DND-41 (cell line): ENCODE data around the gene SCGB3A1.

Experiments
- ATAC-seq: fragments of 200-7000 bp; cut with Tn5 transposase; 3 replicates; pipeline ENCODE4 v1.9.1; 2021; ENCODE audit warnings: low read depth; ENCODE audit not compliant: insufficient read depth
- DNase-seq: peaks from one replicate; pipeline ENCODE4 v3.0.0-alpha.2; 2020
- H2AFZ ChIP-seq: 2 replicates; pipeline ENCODE4 v1.6.0; 2012; ENCODE audit warnings: low read depth, low read length
- H3K27ac ChIP-seq: 2 replicates; pipeline ENCODE4 v1.5.1; 2012; ENCODE audit warnings: low read length, inconsistent platforms
- H3K27me3 ChIP-seq: fragments of 200-600 bp; sonication (generic); 2 replicates; pipeline ENCODE4 v1.6.0; 2012; ENCODE audit warnings: low read length, mild to moderate bottlenecking, inconsistent platforms; ENCODE audit not compliant: insufficient read depth, poor library complexity
- H3K36me3 ChIP-seq: 2 replicates; pipeline ENCODE4 v1.5.1; 2012; ENCODE audit warnings: low read length, inconsistent platforms; ENCODE audit not compliant: insufficient read depth
- H3K4me1 ChIP-seq: 2 replicates; pipeline ENCODE4 v1.5.1; 2012; ENCODE audit warnings: mild to moderate bottlenecking, low read length; ENCODE audit not compliant: insufficient read depth
- H3K4me2 ChIP-seq: 2 replicates; pipeline ENCODE4 v1.6.0; 2012; ENCODE audit warnings: mild to moderate bottlenecking, moderate library complexity, low read length, inconsistent platforms; ENCODE audit not compliant: insufficient read depth
- H3K4me3 ChIP-seq, 2 experiments: fragments of 200-600 bp in 1 of 2; shearing (Covaris generic) in 1 of 2; 2 replicates each; pipeline ENCODE4 v1.5.1; 2012 to 2016; ENCODE audit warnings: inconsistent platforms in 2 of 2, low read length in 2 of 2, mild to moderate bottlenecking in 2 of 2, low read depth in 1 of 2, moderate library complexity in 1 of 2
- H3K79me2 ChIP-seq: 2 replicates; pipeline ENCODE4 v1.6.0; 2012; ENCODE audit warnings: low read length, inconsistent platforms; ENCODE audit not compliant: insufficient read depth
- H3K9ac ChIP-seq: 2 replicates; pipeline ENCODE4 v1.6.0; 2012; ENCODE audit warnings: low read depth, mild to moderate bottlenecking, inconsistent platforms, low read length, moderate library complexity
- H3K9me3 ChIP-seq: 2 replicates; pipeline ENCODE4 v1.5.1; 2012; ENCODE audit warnings: low read length, moderate library complexity, mild to moderate bottlenecking, inconsistent platforms; ENCODE audit not compliant: insufficient read depth, severe bottlenecking
- H4K20me1 ChIP-seq: 2 replicates; pipeline ENCODE4 v1.6.0; 2012; ENCODE audit warnings: low read length; ENCODE audit not compliant: insufficient read depth
- EZH2 ChIP-seq: IDR thresholded peaks from 3 replicates; pipeline ENCODE4 v1.6.1; 2012; ENCODE audit warnings: borderline replicate concordance, low read depth, mild to moderate bottlenecking, moderate library complexity, low read length, inconsistent platforms; ENCODE audit not compliant: severe bottlenecking
- TF ChIP-seq, protein P1 (sequence below): IDR thresholded peaks from 2 replicates; pipeline ENCODE4 v1.5.1; 2012; ENCODE audit warnings: borderline replicate concordance, low read length, moderate library complexity, mild to moderate bottlenecking; ENCODE audit not compliant: poor library complexity, severe bottlenecking; ENCODE audit errors: extremely low read depth

SCGB3A1 gene

DNA sequence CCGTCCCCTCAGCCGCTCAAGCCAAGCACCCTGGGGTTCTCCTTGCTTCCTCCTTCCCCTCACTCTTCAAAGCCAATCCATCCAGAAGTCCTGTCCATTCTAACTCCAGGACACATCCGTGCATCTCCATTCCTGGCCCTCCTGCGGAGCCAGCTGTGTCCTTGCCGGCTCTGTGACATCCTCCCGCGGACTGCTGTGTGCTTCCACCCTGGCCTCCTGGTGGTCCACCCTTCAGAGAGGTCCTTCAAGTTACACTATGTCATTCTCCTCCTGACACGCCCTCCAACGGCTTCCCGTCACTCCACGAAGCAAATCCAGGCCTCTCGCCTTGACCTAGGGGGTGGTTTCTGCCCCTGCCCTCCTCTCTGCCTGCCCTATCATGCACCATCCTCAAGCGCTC lies 13.0 kb upstream of the SCGB3A1 start:
- H3K36me3 ChIP-seq = no peaks in the 10 kb centered on the region
- ATAC-seq (no peak), DNase-seq (no peak)
- no peaks in the 10 kb centered on the region for H3K79me2 ChIP-seq
- H3K4me3 ChIP-seq = no peak overlapping the region
- no peak overlapping the region for H3K4me2 ChIP-seq
- no peak overlapping the region for H2AFZ ChIP-seq
- no peak overlapping the region for H3K9ac ChIP-seq
- H3K27me3 ChIP-seq = no peaks in the 10 kb centered on the region
- H3K27ac ChIP-seq = no peak overlapping the region
- no peaks in the 10 kb centered on the region for H3K4me1 ChIP-seq
- no peaks in the 10 kb centered on the region for H4K20me1 ChIP-seq
- TF ChIP-seq, protein P1, sequence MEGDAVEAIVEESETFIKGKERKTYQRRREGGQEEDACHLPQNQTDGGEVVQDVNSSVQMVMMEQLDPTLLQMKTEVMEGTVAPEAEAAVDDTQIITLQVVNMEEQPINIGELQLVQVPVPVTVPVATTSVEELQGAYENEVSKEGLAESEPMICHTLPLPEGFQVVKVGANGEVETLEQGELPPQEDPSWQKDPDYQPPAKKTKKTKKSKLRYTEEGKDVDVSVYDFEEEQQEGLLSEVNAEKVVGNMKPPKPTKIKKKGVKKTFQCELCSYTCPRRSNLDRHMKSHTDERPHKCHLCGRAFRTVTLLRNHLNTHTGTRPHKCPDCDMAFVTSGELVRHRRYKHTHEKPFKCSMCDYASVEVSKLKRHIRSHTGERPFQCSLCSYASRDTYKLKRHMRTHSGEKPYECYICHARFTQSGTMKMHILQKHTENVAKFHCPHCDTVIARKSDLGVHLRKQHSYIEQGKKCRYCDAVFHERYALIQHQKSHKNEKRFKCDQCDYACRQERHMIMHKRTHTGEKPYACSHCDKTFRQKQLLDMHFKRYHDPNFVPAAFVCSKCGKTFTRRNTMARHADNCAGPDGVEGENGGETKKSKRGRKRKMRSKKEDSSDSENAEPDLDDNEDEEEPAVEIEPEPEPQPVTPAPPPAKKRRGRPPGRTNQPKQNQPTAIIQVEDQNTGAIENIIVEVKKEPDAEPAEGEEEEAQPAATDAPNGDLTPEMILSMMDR = no peak
- no peak for TF ChIP-seq EZH2
- no peaks in the 10 kb centered on the region for H3K9me3 ChIP-seq

DNA sequence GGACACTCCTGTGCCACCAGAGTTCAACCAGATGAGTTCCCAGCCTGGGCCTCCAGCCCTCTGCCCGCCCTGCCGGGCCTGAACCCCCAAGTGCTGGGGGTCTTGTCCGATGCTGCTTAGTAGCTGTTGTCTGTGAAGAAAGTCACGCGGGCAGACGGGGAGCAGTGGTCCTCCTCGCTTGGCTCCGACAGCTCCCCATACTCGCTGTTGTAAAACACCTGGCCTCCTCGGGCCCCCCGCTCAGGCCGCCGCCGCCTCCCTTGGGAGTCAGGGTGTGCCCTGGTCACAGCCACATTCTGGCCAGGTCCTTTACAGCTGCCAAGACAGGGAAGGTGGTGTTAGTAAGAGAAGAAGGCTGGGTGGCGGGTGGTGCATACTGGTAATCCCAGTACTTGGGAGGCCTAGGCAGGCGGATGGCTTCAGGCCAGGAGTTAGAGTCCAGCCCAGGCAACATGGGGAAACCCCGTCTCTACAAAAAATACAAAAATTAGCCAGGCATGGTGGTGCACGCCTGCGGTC lies 11.8 kb upstream of the SCGB3A1 start:
- no peaks in the 10 kb centered on the region for H3K79me2 ChIP-seq
- DNase-seq (no peak), ATAC-seq (no peak)
- H3K4me2 ChIP-seq = no peak overlapping the region
- no peak overlapping the region for H2AFZ ChIP-seq
- H3K36me3 ChIP-seq = no peaks in the 10 kb centered on the region
- H3K27ac ChIP-seq = no peak overlapping the region
- no peak overlapping the region for H3K4me3 ChIP-seq
- H4K20me1 ChIP-seq = no peaks in the 10 kb centered on the region
- H3K9me3 ChIP-seq = no peaks in the 10 kb centered on the region
- no peaks in the 10 kb centered on the region for H3K27me3 ChIP-seq
- H3K9ac ChIP-seq = no peak overlapping the region
- no peaks in the 10 kb centered on the region for H3K4me1 ChIP-seq
- TF ChIP-seq EZH2 = no peak
- TF ChIP-seq, protein P1 = no peak

DNA sequence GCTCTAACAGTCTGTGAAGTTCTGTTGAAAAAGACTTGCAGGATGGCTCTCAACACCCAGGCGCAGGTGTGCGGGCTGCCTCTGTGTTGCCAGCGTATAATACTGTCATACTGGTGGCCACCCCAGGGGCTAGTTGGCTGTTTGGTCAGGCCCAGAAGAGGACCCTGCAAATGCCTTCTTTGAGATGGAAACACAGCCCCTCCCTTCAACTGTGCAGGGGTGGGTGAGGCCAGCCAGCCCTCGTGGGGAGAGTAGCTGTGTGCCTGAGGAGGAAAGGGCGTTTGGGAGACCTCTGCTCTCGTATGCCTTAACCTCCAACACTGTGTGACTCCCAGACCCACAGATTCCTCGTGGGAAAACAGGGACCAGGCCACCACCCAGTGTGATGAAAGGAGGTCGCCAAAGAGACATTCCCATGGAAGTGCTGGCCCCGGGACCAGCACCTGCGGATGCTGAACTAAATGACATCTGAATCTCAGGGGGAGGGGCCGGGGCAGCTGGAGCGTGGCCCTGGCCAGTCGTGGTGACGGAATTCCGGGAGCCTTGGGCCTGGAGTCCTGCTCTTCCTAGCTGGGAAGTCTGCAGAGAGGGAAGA lies 11.3 kb upstream of the SCGB3A1 start:
- no peaks in the 10 kb centered on the region for H4K20me1 ChIP-seq
- no peak for DNase-seq
- H3K4me2 ChIP-seq = no peak overlapping the region
- no peak for ATAC-seq
- H3K4me3 ChIP-seq = no peak overlapping the region
- no peak overlapping the region for H3K27ac ChIP-seq
- no peaks in the 10 kb centered on the region for H3K27me3 ChIP-seq
- no peak overlapping the region for H2AFZ ChIP-seq
- no peaks in the 10 kb centered on the region for H3K79me2 ChIP-seq
- TF ChIP-seq, protein P1 = no peak
- no peak for TF ChIP-seq EZH2
- H3K9ac ChIP-seq = no peak overlapping the region
- H3K9me3 ChIP-seq = no peaks in the 10 kb centered on the region
- H3K36me3 ChIP-seq = no peaks in the 10 kb centered on the region
- no peaks in the 10 kb centered on the region for H3K4me1 ChIP-seq
